Measurements from ENCODE around the gene CCDC121.

CCDC121 gene

DNA sequence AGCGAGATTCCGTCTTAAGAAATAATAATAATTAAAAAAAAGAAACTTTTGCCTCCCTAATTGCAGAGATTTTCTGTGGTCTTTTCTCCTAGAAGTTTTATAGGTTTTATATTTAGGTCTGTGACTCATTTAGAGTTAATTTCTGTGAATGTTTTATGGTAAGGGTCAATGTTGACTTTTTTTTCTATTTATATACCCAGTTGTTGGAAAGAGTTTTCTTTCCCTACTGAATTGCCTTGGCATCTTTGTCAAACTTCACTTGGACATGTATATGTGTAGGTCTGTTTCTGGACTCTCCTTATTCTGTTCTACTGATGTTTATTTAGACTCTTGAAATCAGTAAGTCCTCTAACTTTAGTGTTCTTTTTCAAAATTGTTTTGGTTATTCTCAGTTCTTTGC is 40.5 kb downstream of the CCDC121 start:
- Histone ChIP-seq H3K27ac (ENCODE audit: low read depth, low read length) (no peak overlapping the region), H3K4me3 (ENCODE audit: low read length) (no peak overlapping the region), H3K36me3 (ENCODE audit: control insufficient read depth, insufficient read depth, low read length) (no peaks in the 10 kb centered on the region), H3K4me1 (ENCODE audit: control insufficient read depth, insufficient read depth, low read length) (peaks cover 9% of the 10 kb centered on the region), H3K27me3 (ENCODE audit: control insufficient read depth, insufficient read depth, low read length) (no peaks in the 10 kb centered on the region), H3K9ac (ENCODE audit: low read length) (no peak overlapping the region)

DNA sequence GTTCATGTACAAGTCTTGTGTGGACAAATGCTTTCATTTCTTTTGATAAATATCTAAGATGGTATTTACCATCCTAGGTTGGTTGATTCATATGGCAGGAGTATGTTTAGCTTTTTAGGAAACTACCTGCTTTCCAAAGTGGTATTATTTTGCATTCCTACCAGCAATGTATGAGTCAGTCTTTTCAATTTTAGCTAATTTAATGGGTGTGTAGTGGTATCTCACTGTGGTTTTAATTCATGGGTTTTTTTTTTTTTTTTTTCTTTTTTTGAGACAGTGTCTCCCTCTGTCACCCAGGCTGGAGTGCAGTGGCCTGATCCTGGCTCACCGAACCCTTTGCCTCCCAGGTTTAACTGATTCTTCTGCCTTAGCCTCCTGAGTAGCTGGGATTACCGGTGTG is 41.8 kb downstream of the CCDC121 start:
- no peaks in the 10 kb centered on the region for H3K36me3 ChIP-seq (ENCODE audit: control insufficient read depth, insufficient read depth, low read length)
- no peak overlapping the region for H3K27ac ChIP-seq (ENCODE audit: low read depth, low read length)
- H3K4me1 ChIP-seq (ENCODE audit: control insufficient read depth, insufficient read depth, low read length) = peaks cover 9% of the 10 kb centered on the region

DNA sequence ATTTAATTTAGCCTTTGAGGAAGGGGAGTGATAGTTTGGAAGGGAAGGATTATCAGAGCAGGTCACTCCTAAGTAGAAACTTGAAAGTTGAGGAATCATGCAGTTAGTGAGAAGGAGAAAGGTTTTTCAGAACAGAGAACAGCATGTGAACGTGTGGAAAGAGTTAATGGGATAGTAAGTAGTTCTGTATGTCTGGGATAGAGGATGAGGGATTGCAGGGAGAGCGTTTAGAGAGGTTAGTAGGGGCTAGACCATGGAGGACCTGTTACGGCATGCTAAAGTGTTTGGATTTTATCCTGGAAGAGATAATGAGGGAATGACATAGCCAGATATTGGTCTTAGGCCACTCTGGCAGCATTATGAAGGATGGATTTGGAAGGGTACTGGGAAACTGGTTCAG is 44.2 kb downstream of the CCDC121 start:
- H3K27ac ChIP-seq (ENCODE audit: low read depth, low read length) = no peak overlapping the region
- no peak overlapping the region for H3K4me3 ChIP-seq (ENCODE audit: low read length)
- H3K4me1 ChIP-seq (ENCODE audit: control insufficient read depth, insufficient read depth, low read length) = peaks cover 9% of the 10 kb centered on the region
- no peaks in the 10 kb centered on the region for H3K36me3 ChIP-seq (ENCODE audit: control insufficient read depth, insufficient read depth, low read length)
- H3K27me3 ChIP-seq (ENCODE audit: control insufficient read depth, insufficient read depth, low read length) = no peaks in the 10 kb centered on the region
- H3K9ac ChIP-seq (ENCODE audit: low read length) = no peak overlapping the region

More for the DNA sequence above, 41.8 kb downstream of the CCDC121 start:
- Histone ChIP-seq H3K27me3 (ENCODE audit: control insufficient read depth, insufficient read depth, low read length) (no peaks in the 10 kb centered on the region), H3K4me3 (ENCODE audit: low read length) (no peak overlapping the region), H3K9ac (ENCODE audit: low read length) (no peak overlapping the region)

DNA sequence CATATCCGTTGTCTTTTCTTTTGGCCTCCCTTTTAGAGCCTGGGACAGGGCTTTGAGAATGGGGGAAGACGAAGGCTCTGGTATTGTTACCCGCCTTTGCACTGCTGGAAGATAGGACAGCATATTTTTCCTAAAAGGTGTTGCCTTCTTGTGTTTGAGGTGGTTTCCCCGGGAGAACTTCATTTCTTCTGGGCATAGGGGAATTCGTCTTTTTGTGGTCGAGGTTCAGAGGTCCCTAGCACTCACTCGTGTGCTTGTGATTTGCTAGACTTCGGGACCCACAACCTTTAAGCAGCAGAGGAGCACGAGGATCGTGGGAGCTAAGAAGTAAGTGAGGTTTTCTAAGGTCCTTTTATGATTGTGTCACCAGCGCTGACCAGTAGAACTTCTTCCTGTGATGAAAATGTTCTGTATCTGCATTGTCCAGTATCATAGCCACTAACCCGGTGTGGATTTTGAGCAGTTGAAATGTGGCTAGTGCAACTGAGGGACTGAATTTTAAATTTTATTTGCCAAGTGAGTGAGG is 45.4 kb downstream of the CCDC121 start:
- peaks cover 9% of the 10 kb centered on the region for H3K4me1 ChIP-seq (ENCODE audit: control insufficient read depth, insufficient read depth, low read length)
- H3K36me3 ChIP-seq (ENCODE audit: control insufficient read depth, insufficient read depth, low read length) = no peaks in the 10 kb centered on the region
- no peaks in the 10 kb centered on the region for H3K27me3 ChIP-seq (ENCODE audit: control insufficient read depth, insufficient read depth, low read length)
- H3K4me3 ChIP-seq (ENCODE audit: low read length) = peak overlapping the region; percentile 85
- H3K27ac ChIP-seq (ENCODE audit: low read depth, low read length) = peak overlapping the region; percentile 68
- peak overlapping the region; percentile 28 for H3K9ac ChIP-seq (ENCODE audit: low read length)

DNA sequence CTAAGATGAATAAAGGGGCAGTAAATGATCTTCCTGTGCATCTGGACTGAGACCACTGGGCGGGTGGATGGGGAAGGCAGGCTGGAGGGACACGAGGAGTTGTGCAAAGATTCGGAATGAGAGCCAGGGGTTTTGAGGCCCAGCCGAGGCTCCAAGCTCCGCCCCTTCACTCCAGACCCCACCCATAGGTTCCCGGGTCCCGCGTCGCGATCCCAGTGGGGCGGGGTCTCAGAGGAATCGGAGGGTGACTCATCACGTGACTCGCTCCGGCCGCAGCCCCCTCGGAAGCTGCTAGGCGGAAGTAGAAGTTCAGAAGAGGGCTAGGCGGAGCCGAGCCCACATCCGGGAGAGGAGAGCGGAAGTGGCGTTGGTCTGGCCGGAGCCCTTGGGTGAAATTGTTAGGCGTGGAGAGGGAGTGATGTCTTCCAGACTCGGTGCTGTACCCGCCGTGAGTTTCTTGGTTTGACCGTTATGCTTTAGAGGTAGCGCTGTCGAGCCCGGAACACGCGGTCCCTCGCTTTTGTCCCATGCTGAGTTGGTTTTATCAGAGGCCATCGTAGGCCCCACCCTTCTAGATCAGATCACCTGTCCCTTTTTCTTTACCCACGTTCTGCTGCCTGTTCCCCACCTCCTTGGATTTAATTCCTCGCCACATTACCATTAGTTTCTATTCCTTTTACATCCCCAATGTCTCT is 46.0 kb downstream of the CCDC121 start, which contains the start of gene ZNF512:
TSS of gene ZNF512 (plus strand) at position 348 of the 695 bp plus-strand sequence. CDS start at position 419, 71 bp downstream.
- peaks cover 9% of the 10 kb centered on the region for H3K4me1 ChIP-seq (ENCODE audit: control insufficient read depth, insufficient read depth, low read length)
- no peaks in the 10 kb centered on the region for H3K27me3 ChIP-seq (ENCODE audit: control insufficient read depth, insufficient read depth, low read length)
- peak within 1 kb of the TSS; percentile 85 for H3K4me3 ChIP-seq (ENCODE audit: low read length)
- peak within 1 kb of the TSS; percentile 28 for H3K9ac ChIP-seq (ENCODE audit: low read length)
- peak within 1 kb of the TSS; percentile 68 for H3K27ac ChIP-seq (ENCODE audit: low read depth, low read length)
- H3K36me3 ChIP-seq (ENCODE audit: control insufficient read depth, insufficient read depth, low read length) = no peaks in the 10 kb centered on the region

DNA sequence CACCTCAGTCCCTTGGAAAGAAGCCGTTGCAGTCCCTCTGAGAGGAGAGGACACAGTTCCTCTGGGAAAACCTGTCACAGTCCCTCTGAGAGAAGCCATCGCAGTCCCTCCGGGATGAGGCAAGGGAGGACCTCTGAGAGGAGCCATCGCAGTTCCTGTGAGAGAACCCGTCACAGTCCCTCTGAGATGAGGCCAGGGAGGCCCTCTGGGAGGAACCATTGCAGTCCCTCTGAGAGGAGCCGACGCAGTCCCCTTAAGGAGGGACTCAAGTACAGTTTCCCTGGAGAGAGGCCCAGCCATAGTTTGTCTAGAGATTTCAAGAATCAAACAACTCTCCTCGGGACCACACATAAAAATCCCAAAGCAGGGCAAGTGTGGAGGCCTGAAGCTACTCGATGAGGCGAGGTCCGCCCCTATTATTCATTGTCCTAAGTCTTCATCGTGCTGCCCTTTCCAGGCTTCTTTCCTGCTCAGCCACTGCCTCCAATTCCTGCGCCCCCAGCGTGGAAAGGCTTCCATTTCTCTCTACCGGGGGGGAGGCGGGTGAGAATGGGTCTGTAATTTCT is 46.6 kb downstream of the CCDC121 start:
- Histone ChIP-seq H3K27me3 (ENCODE audit: control insufficient read depth, insufficient read depth, low read length) (no peaks in the 10 kb centered on the region), H3K36me3 (ENCODE audit: control insufficient read depth, insufficient read depth, low read length) (no peaks in the 10 kb centered on the region), H3K9ac (ENCODE audit: low read length) (peak overlapping the region; percentile 26), H3K4me1 (ENCODE audit: control insufficient read depth, insufficient read depth, low read length) (peaks cover 9% of the 10 kb centered on the region), H3K4me3 (ENCODE audit: low read length) (peak overlapping the region; percentile 85), H3K27ac (ENCODE audit: low read depth, low read length) (peak overlapping the region; percentile 68)

DNA sequence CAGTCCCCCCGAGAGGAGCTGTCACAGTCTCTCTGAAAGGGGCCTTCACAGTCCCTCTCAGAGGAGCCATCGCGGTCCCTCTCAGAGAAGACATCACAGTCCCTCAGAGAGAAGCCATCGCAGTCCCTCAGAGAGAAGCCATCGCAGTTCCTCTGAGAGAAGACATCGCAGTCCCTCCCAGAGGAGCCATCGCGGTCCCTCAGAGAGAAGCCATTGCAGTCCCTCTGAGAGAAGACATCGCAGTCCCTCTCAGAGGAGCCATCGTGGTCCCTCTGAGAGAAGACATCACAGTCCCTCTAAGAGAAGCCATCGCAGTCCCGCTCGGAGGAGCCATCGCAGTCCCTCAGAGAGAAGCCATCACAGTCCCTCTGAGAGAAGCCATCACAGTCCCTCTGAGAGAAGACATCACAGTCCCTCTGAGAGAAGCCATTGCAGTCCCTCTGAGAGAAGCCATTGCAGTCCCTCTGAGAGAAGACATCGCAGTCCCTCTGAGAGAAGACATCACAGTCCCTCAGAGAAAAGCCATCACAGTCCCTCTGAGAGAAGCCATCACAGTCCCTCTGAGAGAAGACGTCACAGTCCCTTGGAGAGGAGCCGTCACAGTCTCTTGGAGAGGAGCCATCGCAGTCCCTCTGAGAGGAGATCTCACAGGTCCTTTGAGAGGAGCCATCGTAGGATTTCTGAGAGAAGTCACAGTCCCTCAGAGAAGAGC is 47.2 kb downstream of the CCDC121 start:
- Histone ChIP-seq H3K27ac (ENCODE audit: low read depth, low read length) (no peak overlapping the region), H3K27me3 (ENCODE audit: control insufficient read depth, insufficient read depth, low read length) (no peaks in the 10 kb centered on the region), H3K9ac (ENCODE audit: low read length) (no peak overlapping the region), H3K4me3 (ENCODE audit: low read length) (no peak overlapping the region), H3K4me1 (ENCODE audit: control insufficient read depth, insufficient read depth, low read length) (peaks cover 9% of the 10 kb centered on the region), H3K36me3 (ENCODE audit: control insufficient read depth, insufficient read depth, low read length) (no peaks in the 10 kb centered on the region)

Data from rectal smooth muscle tissue (tissue), 1 donor.